Activated B cell treated with CpG ODN at 0.5 μM for 24 hours (primary cell): ENCODE measurements around the gene SLC6A12. TPM values are rescaled to one million over a fixed set of nuclear protein-coding genes. Genes with fewer than 3 reads are reported as not detected.

ENCODE experiments used
- ATAC-seq: fragments of 200-7000 bp; cut with Tn5 transposase; one replicate; pipeline ENCODE4 v1.10.0; 2021; ENCODE audit warnings: low read depth, mild to moderate bottlenecking, moderate library complexity
- CTCF ChIA-PET: fragments of 350-600 bp; sonication (Branson Sonifier 250); formaldehyde crosslinking; loops from one replicate; lab custom pipeline; 2021; ENCODE audit warnings: antibody characterized with exemption; lab: Charles Lee
- POLR2A ChIA-PET: fragments of 350-600 bp; sonication (Branson Sonifier 250); formaldehyde crosslinking; loops from one replicate; lab custom pipeline; 2021; ENCODE audit warnings: antibody characterized with exemption; lab: Charles Lee
- DNase-seq: peaks from one replicate; pipeline ENCODE4 v3.0.0; 2022
- H3K27ac Mint-ChIP-seq: one replicate; pipeline ENCODE4 v1.8.0; 2020; ENCODE audit warnings: mixed read lengths
- H3K27me3 Mint-ChIP-seq: one replicate; pipeline ENCODE4 v1.8.0; 2021; ENCODE audit warnings: mixed read lengths
- H3K36me3 Mint-ChIP-seq: one replicate; pipeline ENCODE4 v1.8.0; 2021; ENCODE audit warnings: low read depth, mixed read lengths
- H3K4me1 Mint-ChIP-seq: one replicate; pipeline ENCODE4 v1.8.0; 2021; ENCODE audit warnings: mixed read lengths
- H3K4me3 Mint-ChIP-seq: one replicate; pipeline ENCODE4 v1.8.0; 2020; ENCODE audit warnings: mild to moderate bottlenecking, mixed read lengths
- H3K9me3 Mint-ChIP-seq: one replicate; pipeline ENCODE4 v1.8.0; 2020; ENCODE audit warnings: mixed read lengths
- CTCF ChIP-seq: fragments of 200-600 bp; IDR thresholded peaks from one replicate; pipeline ENCODE4 v1.8.0; 2022; ENCODE audit warnings: antibody characterized with exemption, mild to moderate bottlenecking
- intact Hi-C: fragments of 100-400 bp; cut with micrococcal nuclease; formaldehyde crosslinking; loops from one replicate; pipeline ENCODE4 v1.15.1; 2024
- total RNA-seq: library from RNA; stranded (reverse); gene quantifications from 2 replicates; pipeline ENCODE4 v1.2.3, GENCODE V29; 2022

SLC6A12 gene
- total RNA-seq, 1 donor from 2014 or later = not detected

GRCh38 chr12:225012-225411, 11.1 kb upstream of the SLC6A12 start:
- peaks cover 16% of the 10 kb centered on the region for H3K27me3 Mint-ChIP-seq
- no peaks in the 10 kb centered on the region for H3K36me3 Mint-ChIP-seq
- ChIA-PET CTCF (no interaction called here), POLR2A (no interaction called here)
- H3K4me3 Mint-ChIP-seq = no peak overlapping the region
- no peak for TF ChIP-seq CTCF
- no peak overlapping the region for H3K27ac Mint-ChIP-seq
- H3K9me3 Mint-ChIP-seq = no peaks in the 10 kb centered on the region
- no peak for ATAC-seq
- DNase-seq = no peak
- intact Hi-C loops = no loop called here
- H3K4me1 Mint-ChIP-seq = no peaks in the 10 kb centered on the region

- TF ChIP-seq CTCF = no peak
- no peaks in the 10 kb centered on the region for H3K36me3 Mint-ChIP-seq
Observed at GRCh38 chr12:224330-224729, 10.4 kb upstream of the SLC6A12 start.

GRCh38 chr12:223841-224240, 9.9 kb upstream of the SLC6A12 start:
- peaks cover 18% of the 10 kb centered on the region for H3K27me3 Mint-ChIP-seq
- no peak overlapping the region for H3K4me3 Mint-ChIP-seq
- POLR2A ChIA-PET = no interaction called here
- H3K36me3 Mint-ChIP-seq = no peaks in the 10 kb centered on the region
- H3K4me1 Mint-ChIP-seq = no peaks in the 10 kb centered on the region
- no peak overlapping the region for H3K27ac Mint-ChIP-seq
- ATAC-seq (no peak), DNase-seq (no peak)
- no peaks in the 10 kb centered on the region for H3K9me3 Mint-ChIP-seq
- CTCF ChIA-PET = no interaction called here
- intact Hi-C loops = no loop called here
- TF ChIP-seq CTCF = no peak

More at GRCh38 chr12:224330-224729, 10.4 kb upstream of the SLC6A12 start:
- DNase-seq (no peak), ATAC-seq (no peak)
- POLR2A ChIA-PET = no interaction called here
- intact Hi-C loops = no loop called here
- Mint-ChIP-seq H3K4me1 (no peaks in the 10 kb centered on the region), H3K27me3 (peaks cover 17% of the 10 kb centered on the region), H3K27ac (no peak overlapping the region), H3K4me3 (no peak overlapping the region), H3K9me3 (no peaks in the 10 kb centered on the region)
- CTCF ChIA-PET = no interaction called here

- no peak for DNase-seq
- intact Hi-C loops = no loop called here
- no peaks in the 10 kb centered on the region for H3K9me3 Mint-ChIP-seq
- no peaks in the 10 kb centered on the region for H3K36me3 Mint-ChIP-seq
- H3K4me3 Mint-ChIP-seq = no peak overlapping the region
- no peak overlapping the region for H3K27ac Mint-ChIP-seq
- ChIA-PET CTCF (no interaction called here), POLR2A (no interaction called here)
- no peaks in the 10 kb centered on the region for H3K4me1 Mint-ChIP-seq
- H3K27me3 Mint-ChIP-seq = peaks cover 14% of the 10 kb centered on the region
- no peak for ATAC-seq
- no peak for TF ChIP-seq CTCF
Observed at GRCh38 chr12:221736-222135, 7.8 kb upstream of the SLC6A12 start.

- POLR2A ChIA-PET = no interaction called here
- Mint-ChIP-seq H3K9me3 (no peaks in the 10 kb centered on the region), H3K27me3 (peaks cover 15% of the 10 kb centered on the region), H3K27ac (no peak overlapping the region), H3K4me3 (no peak overlapping the region), H3K36me3 (no peaks in the 10 kb centered on the region), H3K4me1 (no peaks in the 10 kb centered on the region)
- intact Hi-C loops = no loop called here
- DNase-seq (no peak), ATAC-seq (no peak)
- no peak for TF ChIP-seq CTCF
- CTCF ChIA-PET = no interaction called here
Observed at GRCh38 chr12:220946-221550, 7.1 kb upstream of the SLC6A12 start.
